Measurements from ENCODE around the gene ERCC1.
A peak's percentile ranks its signal among the peaks of the same experiment; 100 is the strongest.

ERCC1 gene

GRCh38 chr19:45444318-45445041 is 20.8 kb upstream of the ERCC1 start:
- no peak for TF ChIP-seq TEAD4 (IDR thresholded peaks at IDR 0.05)
- TF ChIP-seq FOXM1 (IDR thresholded peaks at IDR 0.05; ENCODE audit: borderline replicate concordance, low read depth), result no peak
- 0 out of 2 replicates have a peak, but pooled peaks have one; percentile 11 for TF ChIP-seq EGR1 (IDR thresholded peaks at IDR 0.05)
- no peak for TF ChIP-seq USF1 (IDR thresholded peaks at IDR 0.05)
- no peak for TF ChIP-seq TAF1 (IDR thresholded peaks at IDR 0.05; ENCODE audit: low read depth)
- TF ChIP-seq ZBTB7A (IDR thresholded peaks at IDR 0.05; ENCODE audit: low read depth), result no peak
- TF ChIP-seq TCF12 (IDR thresholded peaks at IDR 0.05; ENCODE audit: low read depth), result no peak
- TF ChIP-seq NFIC (IDR thresholded peaks at IDR 0.05), result no peak

GRCh38 chr19:45443462-45444317 is 20.0 kb upstream of the ERCC1 start:
- TF ChIP-seq CEBPB (IDR thresholded peaks at IDR 0.05) (peak; percentile 87), USF1 (IDR thresholded peaks at IDR 0.05) (0 out of 2 replicates have a peak, but pooled peaks have one; percentile 14), TAF1 (IDR thresholded peaks at IDR 0.05; ENCODE audit: low read depth) (no peak; the same call in 1 of the 2 replicates), EGR1 (IDR thresholded peaks at IDR 0.05) (no peak), YY1 (IDR thresholded peaks at IDR 0.05; ENCODE audit: low read depth) (no peak), TCF12 (IDR thresholded peaks at IDR 0.05; ENCODE audit: low read depth) (peak; percentile 46), CREB1 (IDR thresholded peaks at IDR 0.05; ENCODE audit: low read depth) (peak; percentile 58), MAX (IDR thresholded peaks at IDR 0.05) (peak; percentile 49; the same call in 1 of the 2 replicates)

GRCh38 chr19:45442778-45443461 is 19.2 kb upstream of the ERCC1 start:
- no peak for TF ChIP-seq TAF1 (IDR thresholded peaks at IDR 0.05; ENCODE audit: low read depth)
- no peak for TF ChIP-seq YY1 (IDR thresholded peaks at IDR 0.05; ENCODE audit: low read depth)

- TF ChIP-seq EGR1 (IDR thresholded peaks at IDR 0.05), result no peak
- no peak for TF ChIP-seq TEAD4 (IDR thresholded peaks at IDR 0.05)
- TF ChIP-seq MAX (IDR thresholded peaks at IDR 0.05), result no peak
- TF ChIP-seq ZBTB7A (IDR thresholded peaks at IDR 0.05; ENCODE audit: low read depth), result no peak
- TF ChIP-seq RAD21 (IDR thresholded peaks at IDR 0.05; ENCODE audit: low read depth), result no peak
Observed at GRCh38 chr19:45442408-45442777, 18.7 kb upstream of the ERCC1 start.

- no peak for TF ChIP-seq TEAD4 (IDR thresholded peaks at IDR 0.05)
- TF ChIP-seq EGR1 (IDR thresholded peaks at IDR 0.05), result no peak
- no peak for TF ChIP-seq CEBPB (IDR thresholded peaks at IDR 0.05)
- no peak for TF ChIP-seq EP300 (IDR thresholded peaks at IDR 0.05; ENCODE audit: borderline replicate concordance)
- no peak for TF ChIP-seq NFIC (IDR thresholded peaks at IDR 0.05)
- no peak for TF ChIP-seq YY1 (IDR thresholded peaks at IDR 0.05; ENCODE audit: low read depth)
- TF ChIP-seq USF1 (IDR thresholded peaks at IDR 0.05), result no peak
- no peak for TF ChIP-seq RAD21 (IDR thresholded peaks at IDR 0.05; ENCODE audit: low read depth)
- TF ChIP-seq MAX (IDR thresholded peaks at IDR 0.05), result no peak
- no peak for TF ChIP-seq CREB1 (IDR thresholded peaks at IDR 0.05; ENCODE audit: low read depth)
- TF ChIP-seq REST (IDR thresholded peaks at IDR 0.05; ENCODE audit: low read depth), result no peak
- TF ChIP-seq TAF1 (IDR thresholded peaks at IDR 0.05; ENCODE audit: low read depth), result no peak
- no peak for TF ChIP-seq ZBTB7A (IDR thresholded peaks at IDR 0.05; ENCODE audit: low read depth)
- TF ChIP-seq FOXM1 (IDR thresholded peaks at IDR 0.05; ENCODE audit: borderline replicate concordance, low read depth), result no peak
- no peak for TF ChIP-seq TCF12 (IDR thresholded peaks at IDR 0.05; ENCODE audit: low read depth)
Observed at GRCh38 chr19:45440873-45441654, 17.3 kb upstream of the ERCC1 start.

GRCh38 chr19:45440259-45440638 is 16.5 kb upstream of the ERCC1 start:
- no peak for TF ChIP-seq EGR1 (IDR thresholded peaks at IDR 0.05)
- TF ChIP-seq FOXM1 (IDR thresholded peaks at IDR 0.05; ENCODE audit: borderline replicate concordance, low read depth), result no peak
- TF ChIP-seq EP300 (IDR thresholded peaks at IDR 0.05; ENCODE audit: borderline replicate concordance), result no peak
- no peak for TF ChIP-seq TCF12 (IDR thresholded peaks at IDR 0.05; ENCODE audit: low read depth)
- TF ChIP-seq CEBPB (IDR thresholded peaks at IDR 0.05), result no peak
- TF ChIP-seq TAF1 (IDR thresholded peaks at IDR 0.05; ENCODE audit: low read depth), result no peak
- TF ChIP-seq REST (IDR thresholded peaks at IDR 0.05; ENCODE audit: low read depth), result no peak
- TF ChIP-seq ZBTB7A (IDR thresholded peaks at IDR 0.05; ENCODE audit: low read depth), result no peak
- no peak for TF ChIP-seq YY1 (IDR thresholded peaks at IDR 0.05; ENCODE audit: low read depth)
- no peak for TF ChIP-seq USF1 (IDR thresholded peaks at IDR 0.05)
- no peak for TF ChIP-seq TEAD4 (IDR thresholded peaks at IDR 0.05)
- no peak for TF ChIP-seq MAX (IDR thresholded peaks at IDR 0.05)
- no peak for TF ChIP-seq CREB1 (IDR thresholded peaks at IDR 0.05; ENCODE audit: low read depth)
- no peak for TF ChIP-seq RAD21 (IDR thresholded peaks at IDR 0.05; ENCODE audit: low read depth)
- TF ChIP-seq NFIC (IDR thresholded peaks at IDR 0.05), result no peak
